Measurements from ENCODE around the gene PCDHB11.
"Not testable (repeated sequence)": the region's sequence is repeated elsewhere in the genome, so short reads cannot be mapped to it uniquely, and the experiment has no call there.

DNA sequence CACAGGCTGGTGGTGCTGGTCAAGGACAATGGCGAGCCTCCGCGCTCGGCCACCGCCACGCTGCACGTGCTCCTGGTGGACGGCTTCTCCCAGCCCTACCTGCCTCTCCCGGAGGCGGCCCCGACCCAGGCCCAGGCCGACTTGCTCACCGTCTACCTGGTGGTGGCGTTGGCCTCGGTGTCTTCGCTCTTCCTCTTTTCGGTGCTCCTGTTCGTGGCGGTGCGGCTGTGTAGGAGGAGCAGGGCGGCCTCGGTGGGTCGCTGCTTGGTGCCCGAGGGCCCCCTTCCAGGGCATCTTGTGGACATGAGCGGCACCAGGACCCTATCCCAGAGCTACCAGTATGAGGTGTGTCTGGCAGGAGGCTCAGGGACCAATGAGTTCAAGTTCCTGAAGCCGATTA is 16.6 kb downstream of the PCDHB11 start:
- TF ChIP-seq, protein P1, sequence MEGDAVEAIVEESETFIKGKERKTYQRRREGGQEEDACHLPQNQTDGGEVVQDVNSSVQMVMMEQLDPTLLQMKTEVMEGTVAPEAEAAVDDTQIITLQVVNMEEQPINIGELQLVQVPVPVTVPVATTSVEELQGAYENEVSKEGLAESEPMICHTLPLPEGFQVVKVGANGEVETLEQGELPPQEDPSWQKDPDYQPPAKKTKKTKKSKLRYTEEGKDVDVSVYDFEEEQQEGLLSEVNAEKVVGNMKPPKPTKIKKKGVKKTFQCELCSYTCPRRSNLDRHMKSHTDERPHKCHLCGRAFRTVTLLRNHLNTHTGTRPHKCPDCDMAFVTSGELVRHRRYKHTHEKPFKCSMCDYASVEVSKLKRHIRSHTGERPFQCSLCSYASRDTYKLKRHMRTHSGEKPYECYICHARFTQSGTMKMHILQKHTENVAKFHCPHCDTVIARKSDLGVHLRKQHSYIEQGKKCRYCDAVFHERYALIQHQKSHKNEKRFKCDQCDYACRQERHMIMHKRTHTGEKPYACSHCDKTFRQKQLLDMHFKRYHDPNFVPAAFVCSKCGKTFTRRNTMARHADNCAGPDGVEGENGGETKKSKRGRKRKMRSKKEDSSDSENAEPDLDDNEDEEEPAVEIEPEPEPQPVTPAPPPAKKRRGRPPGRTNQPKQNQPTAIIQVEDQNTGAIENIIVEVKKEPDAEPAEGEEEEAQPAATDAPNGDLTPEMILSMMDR (IDR thresholded peaks at IDR 0.05), result not testable (repeated sequence)
- TF ChIP-seq EZH2 (IDR thresholded peaks at IDR 0.05; ENCODE audit: borderline replicate concordance, insufficient read depth, low read depth, low read length, poor library complexity, severe bottlenecking), result not testable (repeated sequence)

All from B cell (primary cell).